GM18511 (cell line): Measurements from ENCODE around the gene POU3F1.

ENCODE experiments used
- ATAC-seq: cut with Tn5 transposase; IDR thresholded peaks from one replicate; pipeline ENCODE4 v1.9.1; 2021; ENCODE audit warnings: mild to moderate bottlenecking, moderate library complexity; ENCODE audit not compliant: unreplicated experiment

The POU3F1 gene

GRCh38 chr1:38029081-38029681 lies 17.4 kb downstream of the POU3F1 start:
- no peak for ATAC-seq

- ATAC-seq: no peak
Observed at GRCh38 chr1:38028671-38029070, 17.9 kb downstream of the POU3F1 start.

GRCh38 chr1:38028105-38028591 lies 18.4 kb downstream of the POU3F1 start:
- peak; percentile 81 for ATAC-seq

GRCh38 chr1:38027201-38028104 lies 19.1 kb downstream of the POU3F1 start:
- ATAC-seq: no peak

- ATAC-seq: no peak
Observed at GRCh38 chr1:38026592-38027200, 19.9 kb downstream of the POU3F1 start.

GRCh38 chr1:38025664-38026063 lies 20.9 kb downstream of the POU3F1 start:
- ATAC-seq: no peak

- ATAC-seq: no peak
Observed at GRCh38 chr1:38025233-38025632, 21.4 kb downstream of the POU3F1 start.

GRCh38 chr1:38022810-38023209 lies 23.8 kb downstream of the POU3F1 start:
- ATAC-seq: no peak

GRCh38 chr1:38021969-38022368 lies 24.6 kb downstream of the POU3F1 start:
- no peak for ATAC-seq

- no peak for ATAC-seq
Observed at GRCh38 chr1:38020396-38020795, 26.2 kb downstream of the POU3F1 start.

GRCh38 chr1:38018864-38019343 lies 27.7 kb downstream of the POU3F1 start:
- no peak for ATAC-seq

GRCh38 chr1:38015978-38016725 lies 30.4 kb downstream of the POU3F1 start:
- ATAC-seq: no peak

GRCh38 chr1:38014724-38015424 lies 31.7 kb downstream of the POU3F1 start:
- ATAC-seq: no peak

GRCh38 chr1:38014171-38014570 lies 32.4 kb downstream of the POU3F1 start:
- ATAC-seq: no peak

- no peak for ATAC-seq
Observed at GRCh38 chr1:38013227-38013622, 33.4 kb downstream of the POU3F1 start.

- ATAC-seq: peak; percentile 95
Observed at GRCh38 chr1:38012363-38013226, 34.0 kb downstream of the POU3F1 start, which contains the start of gene UTP11. Gene UTP11, plus strand, starts transcription at chr1:38012734. Its CDS starts 69 bp downstream, at chr1:38012803.

- ATAC-seq: no peak
Observed at GRCh38 chr1:38009841-38010180, 36.8 kb downstream of the POU3F1 start.

- ATAC-seq: no peak
Observed at GRCh38 chr1:38009088-38009840, 37.3 kb downstream of the POU3F1 start.
